GM21526 (cell line): ENCODE results near the gene MAP3K12.

Source experiments
- ATAC-seq: cut with Tn5 transposase; IDR thresholded peaks from one replicate; pipeline ENCODE4 v1.9.1; 2021; ENCODE audit warnings: moderate library complexity; ENCODE audit not compliant: unreplicated experiment, low FRiP score

Gene MAP3K12

DNA sequence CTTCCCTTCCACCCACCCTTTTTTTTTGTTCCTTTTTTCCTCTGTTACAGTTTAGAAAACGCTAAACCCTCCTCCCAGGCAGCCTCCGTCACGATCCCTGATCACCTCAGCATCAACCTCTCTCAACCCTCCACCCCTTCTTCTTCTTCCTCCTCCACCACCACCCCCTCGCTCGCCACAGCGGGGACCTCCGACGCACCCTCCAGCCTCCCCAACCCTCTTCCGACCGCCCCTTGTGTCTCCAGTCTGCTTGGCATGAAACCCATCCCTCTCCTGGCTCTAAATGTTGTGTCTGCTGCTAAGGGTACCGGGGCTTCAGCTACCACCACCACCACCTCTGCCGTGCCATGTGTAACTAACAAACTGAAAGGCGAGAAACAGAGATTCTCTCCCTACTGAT is 24.4 kb downstream of the MAP3K12 start:
- ATAC-seq: no peak

DNA sequence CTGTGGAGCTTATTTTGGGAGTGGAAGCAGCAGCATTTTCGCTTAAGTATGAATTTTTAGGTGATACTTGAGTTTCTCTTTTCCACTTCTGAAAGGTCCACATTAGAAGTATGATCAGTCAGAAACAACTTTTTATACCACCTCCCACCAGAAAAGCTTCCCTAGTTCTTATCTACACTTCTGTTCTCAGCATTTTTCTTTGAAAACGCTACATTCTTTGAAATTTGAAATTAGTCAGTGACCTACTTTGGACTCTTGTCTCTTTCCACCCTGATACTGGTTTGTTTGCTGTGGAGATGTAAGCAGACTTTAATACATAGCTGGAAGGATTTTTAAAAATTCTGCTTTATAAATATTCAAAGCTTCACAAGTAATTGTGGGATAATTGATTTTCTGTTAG is 25.2 kb downstream of the MAP3K12 start:
- ATAC-seq: no peak

DNA sequence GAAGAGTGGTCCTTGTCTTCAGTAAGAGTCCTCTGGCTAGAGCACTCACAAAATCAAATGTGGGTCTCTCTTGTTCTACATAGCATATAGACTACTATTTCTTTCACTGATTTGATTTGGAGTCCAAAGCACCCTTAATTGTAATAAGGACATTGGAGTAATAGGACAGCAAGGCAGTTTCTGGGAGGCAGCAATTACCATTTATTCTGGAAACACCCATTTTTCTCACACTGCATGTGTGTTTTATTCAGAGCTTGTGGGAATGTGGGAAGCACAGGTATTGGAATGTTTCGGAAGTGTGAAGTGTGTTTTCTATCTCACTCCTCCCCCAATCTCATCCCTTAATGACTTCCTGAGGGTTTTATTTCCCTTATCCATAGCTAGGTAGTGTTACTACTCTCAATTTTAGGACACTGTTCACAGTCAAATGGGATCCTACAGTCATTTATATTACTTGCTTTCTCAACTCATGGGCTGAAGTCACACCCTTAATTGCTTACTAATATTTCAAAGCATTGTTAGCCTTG is 27.1 kb downstream of the MAP3K12 start:
- ATAC-seq: no peak

DNA sequence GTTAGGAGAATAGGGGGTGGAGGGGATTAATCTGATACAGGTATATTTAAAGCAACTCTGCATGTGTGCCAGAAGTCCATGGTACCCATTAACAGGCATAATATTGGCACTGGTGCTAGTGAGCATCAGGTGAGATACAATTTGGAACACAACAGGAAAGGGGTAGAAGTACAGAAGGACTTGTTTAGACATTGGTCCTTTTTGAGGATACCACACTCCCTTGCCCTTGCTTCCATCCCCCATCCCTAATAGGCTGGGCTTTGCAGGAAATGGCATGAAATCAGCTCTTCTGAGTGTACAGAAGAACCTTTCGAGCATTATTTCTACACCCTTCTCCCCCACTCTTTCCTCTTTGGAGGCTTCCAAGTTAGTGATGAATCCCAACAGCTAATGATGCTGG is 31.0 kb downstream of the MAP3K12 start:
- no peak for ATAC-seq

DNA sequence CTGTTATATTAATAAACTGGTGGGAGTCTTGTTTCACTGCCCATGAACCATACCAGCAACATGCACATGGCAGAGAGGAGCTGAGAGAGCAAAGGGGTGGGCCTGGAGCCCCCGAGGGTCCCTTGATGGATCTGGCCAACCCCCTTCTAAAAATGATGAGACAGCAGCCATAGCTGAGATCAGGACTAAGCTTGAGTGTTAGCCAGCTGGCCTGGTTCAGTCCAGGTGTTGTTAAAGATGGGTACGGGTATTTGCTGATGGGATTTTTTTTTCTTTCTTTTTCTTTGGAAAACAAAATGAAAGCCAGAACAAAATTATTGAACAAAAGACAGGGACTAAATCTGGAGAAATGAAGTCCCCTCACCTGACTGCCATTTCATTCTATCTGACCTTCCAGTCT is 31.4 kb downstream of the MAP3K12 start:
- no peak for ATAC-seq

DNA sequence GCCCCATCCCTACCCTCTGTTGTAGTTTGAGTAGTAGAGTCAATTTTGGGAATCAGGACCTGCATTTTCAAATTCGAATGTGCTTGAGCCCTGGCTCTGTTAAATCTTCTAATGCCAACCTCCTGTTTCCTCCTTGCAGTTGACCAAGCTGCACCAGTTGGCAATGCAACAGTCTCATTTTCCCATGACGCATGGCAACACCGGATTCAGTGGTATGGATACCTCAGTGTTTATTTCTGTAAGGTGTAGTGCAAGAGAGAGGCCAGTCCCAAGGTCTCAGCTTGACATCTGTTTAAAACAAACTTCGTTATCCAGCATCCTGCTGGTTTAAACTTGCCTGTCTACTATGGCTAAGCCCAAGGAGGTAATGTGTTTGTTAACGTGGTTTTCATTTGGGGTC is 32.2 kb downstream of the MAP3K12 start:
- no peak for ATAC-seq

DNA sequence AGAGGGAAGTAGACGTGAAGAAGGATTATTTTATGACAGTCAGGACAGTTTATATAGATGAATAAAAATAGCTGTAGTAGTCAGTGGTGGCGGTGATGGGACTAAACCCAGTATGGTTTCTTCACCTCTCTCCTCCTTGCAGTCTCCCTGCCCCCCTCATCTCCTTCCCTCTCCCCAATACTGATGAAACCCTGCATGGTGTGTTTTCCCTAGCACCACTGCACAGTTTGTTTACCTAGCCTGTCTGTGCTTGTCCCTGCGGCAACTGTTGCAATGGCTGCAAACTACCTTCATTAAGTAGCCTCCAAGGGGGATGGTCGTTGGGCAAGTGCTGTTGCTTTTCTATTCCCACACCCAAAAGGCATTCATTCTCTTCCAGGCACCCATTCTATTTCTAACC is 32.6 kb downstream of the MAP3K12 start:
- ATAC-seq: no peak

DNA sequence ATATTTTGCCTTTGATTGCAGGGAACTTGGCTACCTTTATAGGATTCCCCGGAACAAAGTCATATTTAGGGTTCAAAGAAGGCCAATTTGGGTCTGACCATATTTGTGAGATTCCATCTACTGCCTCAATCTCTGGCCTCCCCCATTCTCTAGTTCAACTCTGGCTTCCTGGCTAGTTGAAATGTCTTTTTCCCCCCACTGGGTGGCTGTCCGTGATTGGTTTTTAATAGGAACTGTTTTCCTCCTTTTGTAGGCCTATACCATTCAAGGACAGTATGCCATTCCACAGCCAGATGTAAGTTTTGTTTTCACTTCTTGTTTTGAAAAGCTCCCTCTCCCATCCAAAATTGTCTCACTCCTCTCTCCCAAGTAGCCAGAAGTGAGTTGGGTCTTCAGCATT is 33.6 kb downstream of the MAP3K12 start:
- no peak for ATAC-seq

DNA sequence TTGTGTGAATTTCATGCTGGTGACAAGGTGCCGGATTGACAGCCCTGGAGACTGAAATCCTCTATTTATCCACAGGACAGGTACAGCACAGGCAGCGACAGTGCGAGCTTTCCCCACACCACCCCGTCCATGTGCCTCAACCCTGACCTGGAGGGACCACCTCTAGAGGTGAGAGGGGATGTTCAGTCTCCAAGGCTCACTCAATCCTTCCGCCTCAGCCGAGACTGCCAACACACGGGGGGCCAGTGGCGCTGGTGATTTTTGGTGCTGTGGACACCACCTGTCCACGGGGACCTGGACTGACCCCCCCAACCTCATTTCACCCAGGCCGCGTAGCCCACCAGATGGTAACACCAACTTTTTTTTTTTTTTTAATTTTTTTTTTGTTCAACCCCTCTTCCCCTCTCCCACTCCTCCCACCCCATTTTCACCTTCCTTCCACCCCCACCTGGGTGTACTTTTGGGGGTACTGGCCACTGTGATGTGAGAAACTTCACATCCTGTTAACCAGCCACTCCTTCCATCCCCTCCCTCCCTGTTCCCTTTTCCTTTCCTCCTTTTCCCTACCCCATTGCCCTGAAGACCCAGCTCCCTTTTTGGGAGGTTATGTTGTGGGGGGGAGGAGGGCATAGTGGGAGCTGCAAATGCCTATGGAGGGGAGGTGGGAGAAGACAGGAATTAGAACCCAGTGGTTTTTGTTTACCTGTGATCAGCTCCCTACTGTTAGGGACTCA is 34.4 kb downstream of the MAP3K12 start:
- ATAC-seq: no peak

DNA sequence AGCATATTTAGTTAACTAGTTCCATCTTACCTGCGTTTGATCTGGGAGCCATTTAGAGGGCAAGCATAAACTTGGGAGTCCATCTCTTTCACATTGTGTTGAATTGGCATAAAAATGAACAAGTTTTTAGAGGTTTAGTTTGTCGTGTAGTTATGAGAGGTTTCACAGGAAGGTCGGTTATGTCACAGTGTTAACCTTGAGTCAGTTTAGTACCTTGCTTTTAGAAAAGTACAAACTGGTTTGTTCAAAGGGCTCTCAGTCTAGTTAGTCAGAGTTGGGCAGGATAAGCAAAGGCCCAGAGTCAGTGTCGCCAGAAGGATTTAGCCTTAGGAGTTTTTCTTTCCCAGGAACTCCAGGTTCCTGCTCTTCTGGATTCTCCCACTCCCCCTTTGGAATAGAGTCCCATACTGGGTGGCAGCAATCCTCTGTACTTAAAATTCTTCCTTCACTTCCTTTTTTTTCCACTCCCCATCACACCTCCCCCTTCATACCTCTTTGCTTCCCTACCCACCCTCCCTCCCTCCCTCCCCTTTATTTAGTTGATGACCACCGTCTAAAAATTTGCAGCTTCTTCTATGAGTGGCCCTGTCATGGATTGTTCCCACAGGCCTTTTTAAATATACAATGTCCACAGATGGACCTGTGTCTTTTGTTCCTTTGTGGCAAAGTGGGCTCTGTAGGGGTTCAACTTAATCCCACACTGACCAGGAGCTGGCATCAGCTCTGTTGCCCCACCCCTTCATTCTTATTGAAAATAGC is 35.3 kb downstream of the MAP3K12 start:
- ATAC-seq: no peak

DNA sequence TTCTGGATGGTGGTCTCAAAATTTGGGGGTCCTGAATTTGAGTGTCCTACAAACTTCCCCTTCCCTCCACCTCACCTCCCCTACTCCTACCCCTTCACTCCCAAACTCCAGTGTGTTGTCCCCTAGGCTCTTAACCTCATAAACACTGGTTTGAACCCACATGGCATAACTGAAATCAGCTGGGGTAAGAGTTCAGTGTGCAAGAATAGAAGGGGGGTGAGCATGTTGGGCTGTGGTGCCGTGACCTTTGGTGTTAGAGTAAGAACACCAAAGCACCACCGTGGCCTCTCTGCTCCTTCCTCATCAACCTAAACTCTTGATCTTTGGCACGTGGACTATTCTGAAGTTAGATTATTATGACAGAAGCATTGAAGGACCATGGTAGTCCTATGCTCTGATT is 36.3 kb downstream of the MAP3K12 start:
- no peak for ATAC-seq

DNA sequence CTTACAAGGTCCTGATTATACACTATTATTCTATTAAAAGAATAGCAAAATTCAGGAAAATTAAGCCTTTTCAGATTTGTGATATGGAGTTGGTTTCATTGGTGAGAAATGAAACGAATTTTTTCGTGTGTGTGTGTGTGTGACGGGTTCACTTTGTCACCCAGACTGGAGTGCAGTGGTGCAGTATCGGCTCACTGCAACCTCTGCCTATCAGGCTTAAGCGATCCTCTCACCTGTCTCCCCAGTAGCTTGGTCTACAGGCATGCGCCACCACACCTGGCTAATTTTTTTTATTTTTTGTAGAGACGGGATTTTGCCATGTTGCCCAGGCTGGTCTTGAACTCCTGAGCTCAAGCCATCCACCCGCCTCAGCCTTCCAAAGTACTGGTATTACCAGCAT is 37.7 kb downstream of the MAP3K12 start:
- ATAC-seq: no peak

DNA sequence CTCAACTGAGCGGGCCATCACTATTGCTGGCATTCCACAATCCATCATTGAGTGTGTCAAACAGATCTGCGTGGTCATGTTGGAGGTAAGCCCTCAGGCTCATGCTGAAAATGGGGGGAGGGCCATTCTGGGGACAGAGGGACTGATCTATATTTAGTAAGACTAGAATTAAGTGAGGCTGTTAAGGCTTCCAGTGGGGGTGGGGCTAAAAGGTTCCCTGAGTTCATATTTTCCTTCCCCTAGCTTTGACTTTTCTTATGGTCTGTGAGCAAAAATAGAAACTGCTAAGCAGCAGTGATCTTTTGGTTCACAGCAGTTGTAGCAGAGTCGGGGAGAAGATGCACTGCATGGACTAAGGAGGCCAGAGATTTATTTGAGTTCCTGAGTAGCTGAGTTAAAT is 38.2 kb downstream of the MAP3K12 start:
- no peak for ATAC-seq

DNA sequence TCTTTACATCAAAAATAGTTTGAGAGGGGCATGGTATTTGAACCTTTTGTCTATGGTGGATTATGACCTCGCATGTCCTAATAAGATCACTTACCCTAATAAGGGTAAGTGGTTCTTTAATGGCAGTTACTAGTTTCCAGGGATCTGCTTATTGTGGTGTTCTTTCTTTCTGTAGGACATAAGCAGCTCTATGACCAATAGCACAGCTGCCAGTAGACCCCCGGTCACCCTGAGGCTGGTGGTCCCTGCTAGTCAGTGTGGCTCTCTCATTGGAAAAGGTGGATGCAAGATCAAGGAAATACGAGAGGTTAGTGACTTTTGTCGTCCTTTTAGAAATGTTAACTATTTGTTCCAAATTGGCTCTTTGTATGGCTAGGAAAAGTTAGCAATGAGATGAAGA is 40.2 kb downstream of the MAP3K12 start:
- no peak for ATAC-seq

DNA sequence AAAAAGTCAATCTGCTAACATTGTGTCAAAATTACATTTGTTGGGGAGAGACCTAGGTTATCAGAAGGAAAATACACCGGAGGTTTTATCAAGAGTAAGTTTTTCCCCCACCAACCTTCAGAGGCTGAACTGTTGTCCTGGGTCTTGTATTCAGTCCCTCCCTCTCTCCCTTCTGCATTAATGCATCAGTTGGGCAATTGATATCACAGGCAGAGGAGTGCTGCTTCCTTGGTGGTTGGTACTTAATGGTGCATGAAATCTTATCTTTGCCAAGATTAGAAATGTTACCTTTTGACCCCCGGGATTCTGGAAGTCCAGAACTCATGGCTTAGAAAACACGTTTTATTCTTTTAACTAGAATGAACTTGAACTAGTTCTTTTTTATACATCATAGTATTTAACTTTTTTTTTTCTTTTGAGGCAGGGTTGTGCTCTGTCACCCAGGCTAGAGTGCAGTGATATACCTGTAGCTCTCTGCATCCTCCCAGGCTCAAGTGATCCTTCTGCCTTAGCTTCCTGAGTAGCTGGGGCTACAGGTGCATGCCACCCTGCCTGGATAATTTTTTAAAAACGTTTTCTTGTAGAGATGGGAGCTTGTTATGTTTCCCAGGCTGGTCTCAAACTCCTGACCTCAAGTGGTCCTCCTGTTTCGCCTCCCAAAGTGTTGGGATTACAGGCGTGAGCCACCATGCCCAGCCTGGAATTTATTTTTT is 42.4 kb downstream of the MAP3K12 start:
- no peak for ATAC-seq

DNA sequence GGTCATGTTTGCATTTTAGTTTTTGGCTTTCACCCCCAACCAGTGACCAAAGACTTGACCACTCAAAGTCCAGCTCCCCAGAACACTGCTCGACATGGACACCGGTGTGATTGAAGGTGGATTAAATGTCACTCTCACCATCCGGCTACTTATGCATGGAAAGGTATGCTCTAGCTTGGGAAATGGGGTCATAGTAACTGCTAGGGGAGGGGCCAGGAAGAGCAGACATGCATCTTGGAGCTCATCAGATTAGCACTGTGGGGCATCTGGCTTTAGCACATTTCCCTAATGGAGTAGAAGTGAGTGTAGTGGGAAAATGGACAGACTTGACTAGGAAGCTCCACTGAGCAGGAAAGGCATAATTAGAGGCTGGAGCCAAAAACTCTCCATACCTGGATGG is 44.6 kb downstream of the MAP3K12 start:
- ATAC-seq: no peak

DNA sequence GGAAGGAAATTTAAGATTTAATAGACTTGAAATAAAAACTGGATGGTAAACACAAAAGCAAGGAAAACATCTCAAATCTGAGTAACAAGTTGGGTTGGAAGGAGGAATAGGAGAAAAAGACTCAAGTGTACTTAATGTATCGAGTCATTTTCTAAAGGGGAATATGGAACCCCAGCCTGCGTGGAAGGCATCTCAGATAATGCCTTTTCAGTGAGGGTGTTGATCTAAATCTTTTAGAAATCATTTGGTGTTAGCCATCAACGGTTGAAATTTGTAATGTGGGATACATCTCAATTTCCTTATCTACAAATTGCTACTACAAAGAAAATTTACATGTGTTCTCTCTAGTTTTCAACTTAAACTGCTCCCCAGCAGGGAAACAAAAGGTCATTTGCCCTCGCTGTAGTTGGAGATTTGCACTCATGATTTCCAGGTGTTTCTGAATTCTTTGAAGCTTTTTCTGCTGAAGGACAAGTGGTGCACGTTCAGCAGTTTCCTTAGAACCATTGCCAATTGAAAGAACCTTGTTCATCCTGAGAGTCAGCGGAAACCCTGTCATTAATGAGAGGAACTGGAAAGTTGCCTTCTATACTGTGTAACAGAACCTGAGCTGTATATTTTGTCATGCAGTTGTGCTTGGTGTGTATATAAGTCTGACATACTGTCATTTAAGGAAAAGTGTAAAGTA is 45.2 kb downstream of the MAP3K12 start:
- no peak for ATAC-seq

DNA sequence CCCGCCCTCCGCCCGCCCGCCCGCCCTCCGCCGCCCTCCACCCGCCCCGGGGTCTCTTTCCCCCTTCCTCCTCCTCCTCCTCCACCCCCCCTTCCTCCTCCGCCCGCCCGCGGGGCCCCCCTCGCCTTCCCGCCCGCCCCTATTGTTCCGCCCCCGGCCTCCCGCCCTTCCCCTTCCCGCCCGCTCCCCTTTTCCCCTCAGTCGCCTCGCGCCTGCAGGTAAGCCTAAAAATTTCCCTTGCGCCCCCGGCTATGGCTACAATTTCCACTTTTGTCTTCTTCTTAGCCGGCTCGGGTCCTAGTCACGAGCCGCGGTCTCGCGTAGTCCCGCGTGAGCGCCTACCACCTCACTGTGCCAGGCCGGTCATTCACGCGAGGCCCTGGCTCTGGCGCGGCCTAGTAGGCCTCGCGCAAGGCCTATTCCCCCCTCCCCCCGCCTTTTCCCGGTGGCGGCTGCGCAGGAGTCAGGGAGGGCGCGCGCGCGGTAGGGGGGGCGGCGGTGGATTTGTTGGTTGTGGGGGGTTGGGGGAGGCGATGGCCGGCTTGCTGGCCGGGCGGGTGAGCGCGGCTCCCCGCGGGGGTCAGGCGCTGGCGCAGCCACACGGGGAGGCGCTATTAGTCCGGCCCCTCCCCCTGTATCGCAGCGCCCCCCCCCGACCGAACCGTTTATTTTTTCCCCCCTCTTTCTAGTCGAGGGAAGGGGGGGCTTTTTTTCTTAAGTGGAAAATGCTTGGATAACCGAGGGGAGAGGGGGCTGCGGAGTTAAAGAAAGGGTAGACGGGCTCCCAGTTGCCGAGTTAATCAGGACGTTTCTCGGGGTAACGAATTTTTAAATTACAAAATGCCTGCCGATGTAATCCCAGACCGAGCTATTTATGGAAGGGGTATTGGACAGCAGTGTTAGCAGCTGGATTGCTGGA is 46.8 kb downstream of the MAP3K12 start:
- no peak for ATAC-seq

DNA sequence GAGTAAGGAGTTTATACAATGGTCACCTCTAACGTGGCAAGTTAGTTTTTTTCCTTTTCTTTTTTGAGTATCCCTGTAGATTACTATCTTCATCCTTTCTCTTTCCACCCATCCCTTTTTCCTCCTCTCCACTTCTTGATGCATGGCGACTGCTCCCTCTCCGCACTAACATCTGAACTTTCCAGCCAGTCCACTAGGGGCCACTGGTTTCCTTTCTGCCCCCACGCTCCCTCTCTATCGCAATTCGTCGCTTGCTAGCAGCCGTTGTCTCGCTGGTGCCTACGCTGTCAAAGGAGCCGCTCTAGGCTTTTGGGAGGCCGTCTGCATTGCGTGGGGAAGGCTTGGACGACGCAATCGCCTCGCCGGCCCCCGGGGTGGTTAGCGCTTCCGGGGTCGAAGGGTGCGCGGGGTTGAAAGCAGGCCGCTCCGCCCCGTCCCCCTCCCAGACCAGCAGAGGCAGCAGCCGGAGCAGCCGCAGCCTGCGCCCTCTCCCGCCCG is 47.5 kb downstream of the MAP3K12 start, which contains the start of gene PCBP2:
TSS of gene PCBP2 (plus strand) at position 442 of the 498 bp plus-strand sequence. CDS start 2,699 bp downstream, outside the sequence.
- peak; percentile 95 for ATAC-seq
